Measurements from ENCODE around the gene RPUSD1.
A peak's percentile ranks its signal among the peaks of the same experiment; 100 is the strongest.

The RPUSD1 gene

GRCh38 chr16:798666-799065 lies 10.5 kb upstream of the RPUSD1 start:
- DNase-seq = no peak

- DNase-seq = no peak
These were observed 9.5 kb upstream of the RPUSD1 start for GRCh38 chr16:797686-798085.

GRCh38 chr16:797120-797420 lies 8.9 kb upstream of the RPUSD1 start:
- no peak for DNase-seq

GRCh38 chr16:796296-797119 lies 8.3 kb upstream of the RPUSD1 start:
- no peak for DNase-seq

GRCh38 chr16:795580-796229 lies 7.5 kb upstream of the RPUSD1 start:
- no peak for DNase-seq

- no peak for DNase-seq
These were observed 6.8 kb upstream of the RPUSD1 start for GRCh38 chr16:794853-795466.

DNA sequence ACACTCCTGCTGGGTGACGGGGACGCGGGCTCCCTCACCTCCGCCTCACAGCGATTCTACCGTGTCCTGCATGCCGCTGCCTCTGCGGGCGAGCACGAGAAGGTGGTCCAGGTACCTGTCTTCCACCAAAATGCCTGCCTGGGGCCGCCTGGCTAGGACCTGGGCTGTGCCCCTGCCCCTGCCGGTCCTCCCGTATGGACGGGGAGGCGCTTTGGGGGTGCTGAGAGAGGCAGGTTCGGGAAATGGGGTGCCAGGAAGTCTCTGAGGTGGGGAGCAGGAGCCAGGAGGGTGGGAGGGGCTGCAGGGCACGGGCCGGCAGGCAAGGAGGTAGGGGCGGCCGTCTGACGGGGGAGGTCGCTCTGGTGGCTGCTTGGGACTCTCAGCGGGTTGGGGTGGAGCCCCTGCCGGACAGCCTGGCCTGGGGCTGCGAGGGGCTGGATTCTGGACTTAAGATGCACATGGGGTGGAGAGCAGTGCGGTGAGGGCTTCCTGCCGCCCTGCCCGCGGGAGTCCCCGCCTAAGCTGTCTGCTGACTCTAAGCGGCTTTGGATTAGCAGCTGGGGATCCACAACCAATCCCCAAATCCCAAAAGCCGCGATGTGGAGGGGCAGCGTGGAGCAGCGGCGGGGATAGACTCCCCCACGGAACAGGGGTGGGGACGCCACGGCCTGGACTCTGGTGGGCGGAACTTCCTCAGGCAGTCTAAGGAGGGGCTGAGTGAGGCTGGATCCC lies 6.1 kb upstream of the RPUSD1 start:
- DNase-seq = no peak

DNA sequence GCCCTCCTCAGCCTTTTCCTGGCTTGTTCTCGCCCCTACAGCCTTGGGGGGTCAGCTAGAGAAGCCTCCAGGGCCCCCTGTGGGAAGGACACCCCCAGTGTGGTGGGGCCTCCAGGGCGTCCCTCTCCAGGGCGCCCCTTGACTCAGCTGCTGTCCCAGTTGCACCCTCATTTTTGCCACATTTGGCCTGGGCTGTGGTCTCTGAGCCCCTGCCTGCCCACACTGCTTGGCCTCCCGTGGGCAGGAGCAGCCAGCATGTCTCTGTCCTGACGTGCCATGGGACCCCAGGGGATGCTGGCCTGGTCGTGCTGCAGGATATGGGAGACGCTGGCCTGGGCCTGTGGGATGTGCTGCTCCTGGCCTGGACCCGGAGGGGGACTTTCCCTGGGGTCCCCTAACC lies 5.2 kb upstream of the RPUSD1 start:
- DNase-seq = no peak

- no peak for DNase-seq
These were observed 4.2 kb upstream of the RPUSD1 start for GRCh38 chr16:792221-792995.

DNA sequence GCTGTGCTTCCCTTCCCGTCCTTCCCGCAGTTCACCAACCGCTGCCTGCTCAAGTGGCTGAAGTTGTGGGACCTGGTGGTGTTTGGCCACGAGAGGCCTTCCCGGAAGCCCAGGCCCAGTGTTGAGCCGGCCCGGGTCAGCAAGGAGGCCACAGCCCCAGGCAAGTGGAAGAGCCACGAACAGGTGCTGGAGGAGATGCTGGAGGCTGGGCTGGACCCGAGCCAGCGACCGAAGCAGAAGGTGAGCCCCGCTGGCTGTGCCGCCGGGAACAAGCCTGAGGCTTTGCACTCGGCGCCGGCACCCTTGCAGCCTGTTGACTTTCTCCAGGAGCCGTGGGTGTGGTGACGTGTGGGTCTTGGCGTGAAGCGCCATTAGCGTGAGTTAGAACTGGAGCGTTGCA lies 3.0 kb upstream of the RPUSD1 start:
- DNase-seq = no peak

- no peak for DNase-seq
These were observed 1.9 kb upstream of the RPUSD1 start for GRCh38 chr16:790086-790485.

GRCh38 chr16:789191-789850 lies 1.1 kb upstream of the RPUSD1 start:
- no peak for DNase-seq

GRCh38 chr16:788399-789126 lies 382 bp upstream of the RPUSD1 start, which contains the start of gene CHTF18:
TSS of gene CHTF18 (plus strand) at chr16:788620. CDS start at chr16:788685, 65 bp downstream.
- peak; percentile 90 for DNase-seq

- no peak for DNase-seq
These were observed 737 bp downstream of the RPUSD1 start for GRCh38 chr16:787321-787966.

- DNase-seq = peak; percentile 76
These were observed 2.3 kb downstream of the RPUSD1 start for GRCh38 chr16:785563-786535.

GRCh38 chr16:784431-784830 lies 3.8 kb downstream of the RPUSD1 start:
- no peak for DNase-seq

GRCh38 chr16:783404-784161 lies 4.6 kb downstream of the RPUSD1 start:
- DNase-seq = no peak

GRCh38 chr16:782766-783403 lies 5.3 kb downstream of the RPUSD1 start:
- DNase-seq = no peak
